H9 (cell line): ENCODE measurements around the gene MYO18B. TPM values are rescaled to one million over a fixed set of nuclear protein-coding genes. Genes with fewer than 3 reads are reported as not detected.

Experiments
- DNase-seq: peaks from one replicate; pipeline ENCODE4 v3.0.0-alpha.2; 2017
- H2AFZ ChIP-seq: one replicate; pipeline ENCODE4 v1.6.1; 2013; ENCODE audit warnings: mild to moderate bottlenecking, low read length, control low read depth, moderate library complexity
- H2AK5ac ChIP-seq: 2 replicates; pipeline ENCODE4 v1.6.1; 2013; ENCODE audit warnings: low read length, control low read depth, mixed read lengths; ENCODE audit not compliant: insufficient read length
- H2BK120ac ChIP-seq: one replicate; pipeline ENCODE4 v1.6.1; 2013; ENCODE audit warnings: low read depth, mild to moderate bottlenecking, low read length, control low read depth, inconsistent platforms; ENCODE audit not compliant: poor library complexity, severe bottlenecking
- H2BK12ac ChIP-seq: 2 replicates; pipeline ENCODE4 v1.6.1; 2013; ENCODE audit warnings: low read length, control low read depth, mixed read lengths, low read depth; ENCODE audit not compliant: insufficient read length
- H2BK15ac ChIP-seq: 2 replicates; pipeline ENCODE4 v1.6.1; 2013; ENCODE audit warnings: low read depth, low read length, control low read depth
- H2BK20ac ChIP-seq: one replicate; pipeline ENCODE4 v1.6.1; 2013; ENCODE audit warnings: low read depth, mild to moderate bottlenecking, low read length, control low read depth, inconsistent platforms; ENCODE audit not compliant: poor library complexity, severe bottlenecking
- H2BK5ac ChIP-seq: 2 replicates; pipeline ENCODE4 v1.6.1; 2013; ENCODE audit warnings: low read length, control low read depth, mixed read lengths; ENCODE audit not compliant: insufficient read length
- H3K14ac ChIP-seq: 2 replicates; pipeline ENCODE4 v1.6.1; 2013; ENCODE audit warnings: low read length, control low read depth; ENCODE audit not compliant: insufficient read depth
- H3K18ac ChIP-seq: 2 replicates; pipeline ENCODE4 v1.6.1; 2013; ENCODE audit warnings: low read depth, mild to moderate bottlenecking, mixed read lengths, low read length, control low read depth; ENCODE audit not compliant: insufficient read length
- H3K23ac ChIP-seq: 2 replicates; pipeline ENCODE4 v1.6.1; 2013; ENCODE audit warnings: low read length, control low read depth, mixed read lengths, low read depth; ENCODE audit not compliant: insufficient read length
- H3K23me2 ChIP-seq: 2 replicates; pipeline ENCODE4 v1.6.1; 2013; ENCODE audit warnings: low read depth, mild to moderate bottlenecking, mixed read lengths, low read length, control low read depth; ENCODE audit not compliant: insufficient read length, poor library complexity, severe bottlenecking
- H3K27ac ChIP-seq: 2 replicates; pipeline ENCODE4 v1.5.1; 2013; ENCODE audit warnings: low read length, control low read depth, mixed read lengths, low read depth; ENCODE audit not compliant: insufficient read length
- H3K27me3 ChIP-seq: 2 replicates; pipeline ENCODE4 v1.6.1; 2013; ENCODE audit warnings: low read length, control low read depth, inconsistent platforms; ENCODE audit not compliant: insufficient read depth
- H3K4ac ChIP-seq: 2 replicates; pipeline ENCODE4 v1.6.1; 2013; ENCODE audit warnings: low read depth, mild to moderate bottlenecking, control low read depth, inconsistent platforms, low read length, moderate library complexity
- H3K4me1 ChIP-seq: 2 replicates; pipeline ENCODE4 v1.6.1; 2013; ENCODE audit warnings: low read length, control low read depth, inconsistent platforms; ENCODE audit not compliant: insufficient read depth
- H3K4me2 ChIP-seq: 2 replicates; pipeline ENCODE4 v1.6.1; 2013; ENCODE audit warnings: low read length, control low read depth, mixed read lengths; ENCODE audit not compliant: insufficient read length, insufficient read depth
- H3K56ac ChIP-seq: 2 replicates; pipeline ENCODE4 v1.6.1; 2013; ENCODE audit warnings: low read depth, mild to moderate bottlenecking, mixed read lengths, low read length, control low read depth; ENCODE audit not compliant: insufficient read length
- H3K79me1 ChIP-seq: 2 replicates; pipeline ENCODE4 v1.6.1; 2013; ENCODE audit warnings: low read depth, mild to moderate bottlenecking, moderate library complexity, low read length, control low read depth, inconsistent platforms; ENCODE audit not compliant: insufficient read depth, poor library complexity, severe bottlenecking
- H3K79me2 ChIP-seq: 2 replicates; pipeline ENCODE4 v1.6.1; 2013; ENCODE audit warnings: low read length, control low read depth, inconsistent platforms; ENCODE audit not compliant: insufficient read depth
- H3K9ac ChIP-seq: 2 replicates; pipeline ENCODE4 v1.6.1; 2013; ENCODE audit warnings: low read length, control low read depth, mixed read lengths; ENCODE audit not compliant: insufficient read length; ENCODE audit errors: extremely low read depth
- H3K9me3 ChIP-seq: one replicate; pipeline ENCODE4 v1.6.1; 2013; ENCODE audit warnings: low read depth, low read length, inconsistent platforms; ENCODE audit not compliant: control insufficient read depth
- H3T11ph ChIP-seq: one replicate; pipeline ENCODE4 v1.6.1; 2013; ENCODE audit warnings: mild to moderate bottlenecking, low read length, control low read depth, inconsistent platforms
- H4K20me1 ChIP-seq: one replicate; pipeline ENCODE4 v1.6.1; 2013; ENCODE audit not compliant: control insufficient read depth, insufficient read length, insufficient read depth
- H4K5ac ChIP-seq: 2 replicates; pipeline ENCODE4 v1.6.1; 2013; ENCODE audit warnings: low read depth, mild to moderate bottlenecking, mixed read lengths, low read length, control low read depth; ENCODE audit not compliant: insufficient read length
- H4K8ac ChIP-seq: replicated peaks from 2 replicates; pipeline ENCODE4 v1.6.1; 2013; ENCODE audit warnings: low read length, control low read depth, mixed read lengths, low read depth; ENCODE audit not compliant: insufficient read length
- H4K91ac ChIP-seq: 2 replicates; pipeline ENCODE4 v1.6.1; 2013; ENCODE audit warnings: low read depth, mild to moderate bottlenecking, moderate library complexity, mixed read lengths, low read length, control low read depth; ENCODE audit not compliant: insufficient read length
- H3K27ac Mint-ChIP-seq, 3 experiments: 2 replicates in 2 of 3; 3 replicates in 1 of 3; pipeline ENCODE4 v1.8.0; 2020 to 2021; ENCODE audit warnings: mixed read lengths in 3 of 3, mild to moderate bottlenecking in 1 of 3, moderate library complexity in 1 of 3
- H3K27me3 Mint-ChIP-seq: 2 replicates; pipeline ENCODE4 v1.8.0; 2021; ENCODE audit warnings: low read depth, mild to moderate bottlenecking, moderate library complexity, mixed read lengths
- H3K36me3 Mint-ChIP-seq, 3 experiments: 2 replicates in 2 of 3; 3 replicates in 1 of 3; pipeline ENCODE4 v1.8.0; 2020 to 2021; ENCODE audit warnings: low read depth in 3 of 3, mixed read lengths in 3 of 3; ENCODE audit not compliant: insufficient read depth in 1 of 3
- H3K4me1 Mint-ChIP-seq, 2 experiments: 2 replicates each; pipeline ENCODE4 v1.8.0; 2020; ENCODE audit warnings: mixed read lengths in 2 of 2
- H3K4me3 Mint-ChIP-seq, 2 experiments: 2 replicates in 1 of 2; 3 replicates in 1 of 2; pipeline ENCODE4 v1.8.0; 2020 to 2021; ENCODE audit warnings: mild to moderate bottlenecking in 2 of 2, mixed read lengths in 2 of 2, moderate library complexity in 1 of 2
- H3K9me3 Mint-ChIP-seq, 2 experiments: 2 replicates in 1 of 2; 3 replicates in 1 of 2; pipeline ENCODE4 v1.8.0; 2020; ENCODE audit warnings: mild to moderate bottlenecking in 2 of 2, mixed read lengths in 2 of 2, moderate library complexity in 1 of 2
- WGBS: extraction: QIAGEN DNeasy Blood & Tissue Kit; methylation state at CpG from one replicate; pipeline ENCODE4 v1.1.7; 2013; ENCODE audit warnings: missing lambda C conversion rate, low lambda C conversion rate, mixed read lengths; ENCODE audit not compliant: insufficient read length; ENCODE audit errors: extremely low coverage; 5-methylcytosine and 5-hydroxymethylcytosine counted together
- total RNA-seq: library from RNA; stranded (reverse); gene quantifications from 2 replicates; pipeline ENCODE4 v1.2.1, GENCODE V29; 2021
- TF ChIP-seq, protein P1 (sequence below): fragments of 200-600 bp; sonication (generic); conservative IDR thresholded peaks from 3 replicates; pipeline ENCODE4 v1.8.0; 2021; ENCODE audit warnings: antibody characterized with exemption, mild to moderate bottlenecking

MYO18B gene
- total RNA-seq, 1 experiment from 2014 or later = 0.46 TPM

GRCh38 chr22:25992331-25992730 is 250.3 kb downstream of the MYO18B start:
- DNase-seq = no peak
- no peak overlapping the region for H2BK5ac ChIP-seq

More at GRCh38 chr22:25992331-25992730, 250.3 kb downstream of the MYO18B start:
- H2AK5ac ChIP-seq = no peak overlapping the region
- no peak overlapping the region for H2BK12ac ChIP-seq
- H4K5ac ChIP-seq = no peak overlapping the region
- TF ChIP-seq, protein P1, sequence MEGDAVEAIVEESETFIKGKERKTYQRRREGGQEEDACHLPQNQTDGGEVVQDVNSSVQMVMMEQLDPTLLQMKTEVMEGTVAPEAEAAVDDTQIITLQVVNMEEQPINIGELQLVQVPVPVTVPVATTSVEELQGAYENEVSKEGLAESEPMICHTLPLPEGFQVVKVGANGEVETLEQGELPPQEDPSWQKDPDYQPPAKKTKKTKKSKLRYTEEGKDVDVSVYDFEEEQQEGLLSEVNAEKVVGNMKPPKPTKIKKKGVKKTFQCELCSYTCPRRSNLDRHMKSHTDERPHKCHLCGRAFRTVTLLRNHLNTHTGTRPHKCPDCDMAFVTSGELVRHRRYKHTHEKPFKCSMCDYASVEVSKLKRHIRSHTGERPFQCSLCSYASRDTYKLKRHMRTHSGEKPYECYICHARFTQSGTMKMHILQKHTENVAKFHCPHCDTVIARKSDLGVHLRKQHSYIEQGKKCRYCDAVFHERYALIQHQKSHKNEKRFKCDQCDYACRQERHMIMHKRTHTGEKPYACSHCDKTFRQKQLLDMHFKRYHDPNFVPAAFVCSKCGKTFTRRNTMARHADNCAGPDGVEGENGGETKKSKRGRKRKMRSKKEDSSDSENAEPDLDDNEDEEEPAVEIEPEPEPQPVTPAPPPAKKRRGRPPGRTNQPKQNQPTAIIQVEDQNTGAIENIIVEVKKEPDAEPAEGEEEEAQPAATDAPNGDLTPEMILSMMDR = no peak
- no CpG with 5 or more reads among the region's 12 CpGs for WGBS
- H3K23me2 ChIP-seq = no peaks in the 10 kb centered on the region
- no peak overlapping the region for H3T11ph ChIP-seq
- H2BK15ac ChIP-seq = no peak overlapping the region
- Mint-ChIP-seq H3K27ac (no peak overlapping the region), H3K4me1 (peaks cover 11 to 13% of the 10 kb centered on the region in 2 experiments), H3K36me3 (no peaks in the 10 kb centered on the region), H3K27me3 (peaks cover 3% of the 10 kb centered on the region), H3K4me3 (no peak overlapping the region), H3K9me3 (no peaks in the 10 kb centered on the region; a peak in 2 of 5 replicates)
- no peak overlapping the region; the same call in 1 of the 2 replicates for H3K14ac ChIP-seq
- H3K18ac ChIP-seq = no peak overlapping the region
- H4K91ac ChIP-seq = no peak overlapping the region
- H3K9ac ChIP-seq = no peak overlapping the region
- no peaks in the 10 kb centered on the region for H4K20me1 ChIP-seq
- no peak overlapping the region for H3K23ac ChIP-seq
- H3K79me2 ChIP-seq = no peaks in the 10 kb centered on the region
- H3K27ac ChIP-seq = no peak overlapping the region
- no peaks in the 10 kb centered on the region for H3K79me1 ChIP-seq
- no peaks in the 10 kb centered on the region for H3K27me3 ChIP-seq
- no peak overlapping the region for H2BK20ac ChIP-seq
- H3K9me3 ChIP-seq = no peaks in the 10 kb centered on the region
- H4K8ac ChIP-seq = no peak overlapping the region
- H3K4me2 ChIP-seq = no peak overlapping the region
- no peaks in the 10 kb centered on the region; the same call in 1 of the 2 replicates for H3K4me1 ChIP-seq
- no peak overlapping the region for H2BK120ac ChIP-seq
- H2AFZ ChIP-seq = no peak overlapping the region
- no peak overlapping the region for H3K4ac ChIP-seq
- H3K56ac ChIP-seq = no peak overlapping the region
